Natural killer cell treated with Interleukin-12 subunit alpha and Interleukin-12 subunit beta and Interleukin-15 and Interleukin-18, amount 100 ng/mL, for 72 hours (primary cell): ENCODE results near the gene ARNT2. TPM values are rescaled to one million over a fixed set of nuclear protein-coding genes. Genes with fewer than 3 reads are reported as not detected.

ENCODE experiments used
- ATAC-seq, 2 donors: fragments of 150-1000 bp; cut with Tn5 transposase in 1 of 2; sonication (Bioruptor Pico), chemical (Tn5 transposase) in 1 of 2; 2 replicates each; pipeline ENCODE4 v1.10.0; 2021
- DNase-seq: peaks from one replicate; pipeline ENCODE4 v3.0.0; 2022; ENCODE audit warnings: low spot score
- H3K27ac Mint-ChIP-seq, 2 donors: 1 replicate in 1 of 2; 2 replicates in 1 of 2; pipeline ENCODE4 v1.8.0; 2022; ENCODE audit warnings: mixed read lengths in 2 of 2, mild to moderate bottlenecking in 1 of 2, moderate library complexity in 1 of 2
- H3K27me3 Mint-ChIP-seq, 2 donors: 1 replicate in 1 of 2; 2 replicates in 1 of 2; pipeline ENCODE4 v1.8.0; 2022; ENCODE audit warnings: mixed read lengths in 2 of 2
- H3K36me3 Mint-ChIP-seq: one replicate; pipeline ENCODE4 v1.8.0; 2022; ENCODE audit warnings: mixed read lengths
- H3K4me1 Mint-ChIP-seq, 2 donors: 1 replicate in 1 of 2; 2 replicates in 1 of 2; pipeline ENCODE4 v1.8.0; 2022; ENCODE audit warnings: low read depth in 2 of 2, mixed read lengths in 2 of 2, mild to moderate bottlenecking in 1 of 2
- H3K4me3 Mint-ChIP-seq: one replicate; pipeline ENCODE4 v1.8.0; 2022; ENCODE audit warnings: mixed read lengths
- H3K9me3 Mint-ChIP-seq: 2 replicates; pipeline ENCODE4 v1.8.0; 2022; ENCODE audit warnings: mixed read lengths
- total RNA-seq, 2 donors: library from RNA; stranded (reverse); gene quantifications; one replicate each; pipeline ENCODE4 v1.2.3, GENCODE V29; 2022

ARNT2 gene
- total RNA-seq, 2 donors from 2014 or later = not detected

DNA sequence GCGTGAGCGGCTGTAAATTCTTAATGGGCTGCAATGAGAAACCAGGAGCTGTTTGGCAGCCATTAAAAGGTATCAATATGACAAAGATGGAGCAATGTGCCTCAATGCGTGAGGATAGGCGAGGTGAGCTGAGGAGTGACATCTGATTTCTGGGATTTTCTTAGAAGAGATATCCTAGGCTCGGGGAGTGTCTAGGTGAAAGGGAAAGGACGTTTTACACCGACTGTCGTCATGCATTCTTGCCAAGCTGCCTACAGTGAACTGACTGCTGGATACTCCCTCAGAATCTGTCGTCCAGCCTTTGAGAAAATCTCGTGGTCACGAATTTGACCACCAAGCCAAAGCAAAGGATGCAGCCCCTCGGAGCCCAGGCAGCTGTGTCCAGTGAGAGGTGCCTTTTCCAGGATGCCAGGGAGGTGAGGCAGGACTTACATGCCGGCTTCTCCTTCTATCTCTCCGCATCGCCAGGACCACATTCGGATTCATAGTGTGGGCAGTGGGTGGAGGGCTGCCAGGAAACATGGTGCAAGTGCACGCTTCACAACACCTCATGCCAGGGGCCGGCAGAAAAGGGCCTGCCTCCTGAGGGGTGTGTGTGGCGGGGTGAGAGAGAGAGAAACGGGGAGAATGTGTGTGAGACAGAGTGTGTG, 210.7 kb downstream of the ARNT2 start:
- no peaks in the 10 kb centered on the region for H3K4me1 Mint-ChIP-seq
- H3K27ac Mint-ChIP-seq = no peak overlapping the region
- no peaks in the 10 kb centered on the region for H3K9me3 Mint-ChIP-seq
- H3K36me3 Mint-ChIP-seq = no peaks in the 10 kb centered on the region
- no peak overlapping the region for H3K4me3 Mint-ChIP-seq
- ATAC-seq (no peak), DNase-seq (no peak)
- H3K27me3 Mint-ChIP-seq = peaks cover 33 to 47% of the 10 kb centered on the region in 2 donors

DNA sequence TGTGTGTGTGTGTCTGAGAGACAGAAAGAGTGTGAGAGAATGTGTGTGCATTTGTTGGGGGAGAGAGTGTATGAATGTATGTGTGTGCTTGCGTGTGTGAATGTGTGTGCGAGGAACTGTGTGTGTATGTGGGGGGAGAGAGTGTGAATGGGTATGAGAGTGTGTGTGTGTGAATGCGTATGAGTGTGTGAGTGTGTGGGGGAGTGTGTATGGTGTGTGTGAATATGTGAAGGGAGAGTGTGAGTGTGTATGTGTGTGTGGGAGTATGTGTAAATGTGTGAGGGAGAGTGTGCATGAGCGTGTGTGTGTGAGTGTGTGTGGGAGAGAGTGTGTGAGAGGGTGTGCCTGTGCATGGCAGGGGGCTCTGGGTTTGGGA, 211.2 kb downstream of the ARNT2 start:
- H3K4me1 Mint-ChIP-seq = no peaks in the 10 kb centered on the region
- no peaks in the 10 kb centered on the region for H3K36me3 Mint-ChIP-seq
- peaks cover 33 to 48% of the 10 kb centered on the region in 2 donors for H3K27me3 Mint-ChIP-seq
- H3K27ac Mint-ChIP-seq = no peak overlapping the region
- no peak overlapping the region for H3K4me3 Mint-ChIP-seq
- no peaks in the 10 kb centered on the region for H3K9me3 Mint-ChIP-seq
- peak; percentile 31 to 46 for ATAC-seq
- no peak for DNase-seq

- H3K4me1 Mint-ChIP-seq = no peaks in the 10 kb centered on the region
- no peaks in the 10 kb centered on the region for H3K9me3 Mint-ChIP-seq
- no peak overlapping the region for H3K27ac Mint-ChIP-seq
- H3K27me3 Mint-ChIP-seq = peaks cover 36 to 50% of the 10 kb centered on the region in 2 donors
- no peak for ATAC-seq
- no peak for DNase-seq
- H3K36me3 Mint-ChIP-seq = no peaks in the 10 kb centered on the region
- H3K4me3 Mint-ChIP-seq = no peak overlapping the region
Observed at GRCh38 chr15:80615783-80616391, 211.7 kb downstream of the ARNT2 start.

GRCh38 chr15:80618685-80619400, 214.7 kb downstream of the ARNT2 start:
- Mint-ChIP-seq H3K36me3 (peaks cover 4% of the 10 kb centered on the region), H3K9me3 (no peaks in the 10 kb centered on the region), H3K4me3 (no peak overlapping the region), H3K27me3 (peaks cover 41 to 66% of the 10 kb centered on the region in 2 donors), H3K4me1 (no peaks in the 10 kb centered on the region), H3K27ac (no peak overlapping the region)
- no peak for DNase-seq
- ATAC-seq = no peak

DNA sequence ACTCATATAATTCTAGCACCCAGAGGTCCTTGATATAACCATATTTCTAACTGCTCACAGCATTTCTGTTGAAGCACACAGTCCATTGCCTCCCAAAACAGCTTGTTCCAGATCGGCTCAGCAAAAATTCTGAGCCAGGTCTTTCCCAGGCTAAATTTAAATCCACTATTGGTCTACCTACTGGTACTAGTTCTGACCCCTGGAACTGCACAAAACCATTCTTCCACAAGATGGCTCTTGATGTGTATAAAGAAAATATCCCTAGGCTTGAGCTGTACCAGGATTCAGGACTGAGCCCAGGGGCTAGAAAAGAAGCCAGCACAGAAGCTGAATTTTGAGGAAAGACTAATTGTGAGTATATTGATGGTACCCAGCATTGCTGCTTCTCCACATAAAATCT, 215.5 kb downstream of the ARNT2 start:
- peaks cover 4% of the 10 kb centered on the region for H3K36me3 Mint-ChIP-seq
- no peak for ATAC-seq
- no peak for DNase-seq
- no peak overlapping the region for H3K4me3 Mint-ChIP-seq
- no peak overlapping the region for H3K27ac Mint-ChIP-seq
- no peaks in the 10 kb centered on the region for H3K4me1 Mint-ChIP-seq
- no peaks in the 10 kb centered on the region for H3K9me3 Mint-ChIP-seq
- peaks cover 36 to 66% of the 10 kb centered on the region in 2 donors for H3K27me3 Mint-ChIP-seq

GRCh38 chr15:80620141-80620540, 216.0 kb downstream of the ARNT2 start:
- ATAC-seq = no peak
- no peak overlapping the region for H3K4me3 Mint-ChIP-seq
- peaks cover 39 to 63% of the 10 kb centered on the region in 2 donors for H3K27me3 Mint-ChIP-seq
- peaks cover 4% of the 10 kb centered on the region for H3K36me3 Mint-ChIP-seq
- no peaks in the 10 kb centered on the region for H3K4me1 Mint-ChIP-seq
- H3K27ac Mint-ChIP-seq = no peak overlapping the region
- H3K9me3 Mint-ChIP-seq = no peaks in the 10 kb centered on the region
- DNase-seq = no peak

DNA sequence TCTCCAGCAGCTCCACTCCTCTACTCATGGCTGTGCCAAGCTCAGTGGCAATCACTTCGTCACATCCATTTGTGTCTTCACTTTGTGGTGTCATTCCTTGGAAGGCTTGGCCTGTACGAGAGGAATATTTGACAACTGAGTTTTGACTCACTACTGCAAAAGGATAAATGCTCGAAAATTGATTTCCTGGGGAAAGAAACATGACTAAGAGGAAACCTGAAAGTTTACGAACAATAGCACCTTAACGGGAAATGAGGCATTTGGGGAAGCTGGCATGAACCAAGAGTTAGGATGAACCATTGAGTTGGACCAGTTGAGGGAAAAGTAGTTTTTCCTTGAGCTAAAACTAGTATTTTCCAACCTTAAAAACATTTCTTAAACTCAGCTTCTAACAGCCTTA, 216.7 kb downstream of the ARNT2 start:
- Mint-ChIP-seq H3K36me3 (peaks cover 4% of the 10 kb centered on the region), H3K27me3 (peaks cover 35 to 58% of the 10 kb centered on the region in 2 donors), H3K27ac (no peak overlapping the region), H3K9me3 (no peaks in the 10 kb centered on the region), H3K4me3 (no peak overlapping the region), H3K4me1 (no peaks in the 10 kb centered on the region)
- DNase-seq (no peak), ATAC-seq (no peak)

GRCh38 chr15:80626643-80627120, 222.5 kb downstream of the ARNT2 start:
- no peak overlapping the region for H3K27ac Mint-ChIP-seq
- H3K36me3 Mint-ChIP-seq = peaks cover 4% of the 10 kb centered on the region
- no peaks in the 10 kb centered on the region for H3K4me1 Mint-ChIP-seq
- H3K4me3 Mint-ChIP-seq = no peak overlapping the region
- peaks cover 17 to 20% of the 10 kb centered on the region in 2 donors for H3K27me3 Mint-ChIP-seq
- ATAC-seq (no peak), DNase-seq (no peak)
- H3K9me3 Mint-ChIP-seq = no peaks in the 10 kb centered on the region

- Mint-ChIP-seq H3K4me1 (no peaks in the 10 kb centered on the region), H3K9me3 (no peaks in the 10 kb centered on the region), H3K4me3 (no peak overlapping the region), H3K27ac (no peak overlapping the region), H3K27me3 (peaks cover 20 to 24% of the 10 kb centered on the region in 2 donors), H3K36me3 (no peaks in the 10 kb centered on the region)
- ATAC-seq (no peak), DNase-seq (no peak)
Observed at GRCh38 chr15:80629355-80629754, 225.2 kb downstream of the ARNT2 start.

DNA sequence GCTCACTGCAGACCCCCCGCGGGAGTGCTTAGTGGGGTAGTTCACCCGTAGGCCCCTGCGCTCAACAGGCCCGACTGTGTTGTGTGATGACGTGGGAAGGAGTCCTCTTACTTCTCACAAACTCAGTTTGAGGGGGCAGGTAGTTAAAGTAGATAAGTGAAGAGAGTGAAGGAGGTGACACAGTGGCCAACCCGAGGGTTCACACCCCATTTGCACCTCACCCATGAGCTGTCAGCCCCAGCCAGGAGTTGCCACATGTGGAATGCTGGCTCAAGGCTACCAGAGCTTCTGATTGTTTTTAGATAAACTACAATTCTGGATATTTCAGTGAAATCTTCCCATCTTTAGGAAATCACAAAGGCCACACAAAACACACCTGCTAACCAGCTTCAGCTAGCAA, 226.8 kb downstream of the ARNT2 start:
- Mint-ChIP-seq H3K27me3 (peaks cover 20 to 39% of the 10 kb centered on the region in 2 donors), H3K27ac (no peak overlapping the region), H3K4me3 (no peak overlapping the region), H3K4me1 (no peaks in the 10 kb centered on the region), H3K36me3 (no peaks in the 10 kb centered on the region), H3K9me3 (no peaks in the 10 kb centered on the region)
- ATAC-seq (peak in 1 of 2 donors; percentile 34), DNase-seq (no peak)

- no peaks in the 10 kb centered on the region for H3K9me3 Mint-ChIP-seq
- no peaks in the 10 kb centered on the region for H3K4me1 Mint-ChIP-seq
- H3K27ac Mint-ChIP-seq = no peak overlapping the region
- H3K36me3 Mint-ChIP-seq = no peaks in the 10 kb centered on the region
- H3K4me3 Mint-ChIP-seq = no peak overlapping the region
- H3K27me3 Mint-ChIP-seq = peaks cover 16 to 33% of the 10 kb centered on the region in 2 donors
- ATAC-seq (no peak), DNase-seq (no peak)
Observed at GRCh38 chr15:80633221-80633620, 229.0 kb downstream of the ARNT2 start.

DNA sequence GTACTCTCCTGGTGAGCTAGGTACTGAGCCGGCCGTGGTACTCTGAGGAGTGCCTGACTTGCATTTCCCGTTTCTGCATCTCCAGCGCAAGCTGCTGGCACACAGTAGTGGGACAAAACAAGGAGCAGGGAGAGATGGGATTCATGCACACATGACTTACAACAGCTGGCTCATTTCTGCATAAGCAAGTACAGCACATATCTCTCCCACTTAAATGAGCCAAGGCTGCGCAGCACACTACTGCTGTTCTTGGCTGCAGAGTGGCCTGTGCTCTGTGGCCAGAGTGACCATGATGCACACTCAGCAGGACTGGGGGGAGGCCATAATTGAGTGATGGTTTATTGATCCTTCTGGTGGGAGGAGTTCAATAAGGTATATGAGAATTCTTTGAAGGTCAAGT, 231.8 kb downstream of the ARNT2 start:
- H3K27me3 Mint-ChIP-seq = peaks cover 17 to 36% of the 10 kb centered on the region in 2 donors
- no peaks in the 10 kb centered on the region for H3K4me1 Mint-ChIP-seq
- DNase-seq (no peak), ATAC-seq (no peak)
- H3K36me3 Mint-ChIP-seq = no peaks in the 10 kb centered on the region
- no peak overlapping the region for H3K27ac Mint-ChIP-seq
- no peaks in the 10 kb centered on the region for H3K9me3 Mint-ChIP-seq
- no peak overlapping the region for H3K4me3 Mint-ChIP-seq

DNA sequence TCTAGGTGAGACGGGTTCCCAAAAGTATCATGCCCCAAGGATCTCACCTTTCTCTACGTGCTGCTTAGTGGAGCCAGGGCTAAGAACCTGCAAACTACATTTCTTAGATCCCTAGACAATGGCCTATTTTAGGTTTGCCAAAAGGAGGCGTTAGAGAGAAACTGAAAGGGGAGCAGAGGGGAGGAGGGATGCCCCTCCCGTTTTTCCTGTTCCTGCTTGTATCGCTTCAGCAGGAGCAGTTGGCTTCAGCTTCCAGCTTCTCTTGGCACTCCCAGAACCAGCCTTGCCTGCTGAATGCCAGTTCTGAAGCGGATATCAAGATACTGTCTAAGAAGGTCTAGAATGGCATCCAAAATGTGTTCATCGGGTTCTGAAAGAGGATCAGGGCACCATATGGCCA, 232.5 kb downstream of the ARNT2 start:
- no peaks in the 10 kb centered on the region for H3K36me3 Mint-ChIP-seq
- ATAC-seq = no peak

GRCh38 chr15:80637747-80638146, 233.6 kb downstream of the ARNT2 start:
- DNase-seq (no peak), ATAC-seq (no peak)
- Mint-ChIP-seq H3K9me3 (no peaks in the 10 kb centered on the region), H3K27me3 (peaks cover 23 to 40% of the 10 kb centered on the region in 2 donors), H3K4me3 (no peak overlapping the region), H3K36me3 (no peaks in the 10 kb centered on the region), H3K27ac (no peak overlapping the region), H3K4me1 (no peaks in the 10 kb centered on the region)

More for the DNA sequence above, 232.5 kb downstream of the ARNT2 start:
- Mint-ChIP-seq H3K27me3 (peaks cover 19 to 40% of the 10 kb centered on the region in 2 donors), H3K27ac (no peak overlapping the region), H3K4me3 (no peak overlapping the region), H3K9me3 (no peaks in the 10 kb centered on the region), H3K4me1 (no peaks in the 10 kb centered on the region)
- DNase-seq = no peak
